Vagina (tissue), 2 donors: ENCODE measurements around the gene UPF3A.
"Not testable (repeated sequence)": the region's sequence is repeated elsewhere in the genome, so short reads cannot be mapped to it uniquely, and the experiment has no call there.

ENCODE experiments used
- CTCF ChIP-seq, 3 experiments: fragments of 450-650 bp in 2 of 3; fragments of 200-600 bp in 1 of 3; sonication (generic) in 1 of 3; IDR thresholded peaks; one replicate each; pipeline ENCODE4 v1.5.1; 2017 to 2019; ENCODE audit warnings: antibody characterized with exemption in 3 of 3, mild to moderate bottlenecking in 2 of 3, moderate library complexity in 2 of 3
- POLR2A ChIP-seq, 2 donors: fragments of 450-650 bp; IDR thresholded peaks; one replicate each; pipeline ENCODE4 v1.6.1; 2017; ENCODE audit warnings: antibody characterized with exemption in 2 of 2, mild to moderate bottlenecking in 2 of 2, moderate library complexity in 2 of 2
- POLR2AphosphoS5 ChIP-seq, 2 donors: sonication (generic); formaldehyde crosslinking; IDR thresholded peaks; one replicate each; pipeline ENCODE4 v1.9.0; 2017; ENCODE audit warnings: antibody characterized with exemption in 2 of 2, mild to moderate bottlenecking in 2 of 2, low read depth in 1 of 2; ENCODE audit not compliant: insufficient read depth in 1 of 2

DNA sequence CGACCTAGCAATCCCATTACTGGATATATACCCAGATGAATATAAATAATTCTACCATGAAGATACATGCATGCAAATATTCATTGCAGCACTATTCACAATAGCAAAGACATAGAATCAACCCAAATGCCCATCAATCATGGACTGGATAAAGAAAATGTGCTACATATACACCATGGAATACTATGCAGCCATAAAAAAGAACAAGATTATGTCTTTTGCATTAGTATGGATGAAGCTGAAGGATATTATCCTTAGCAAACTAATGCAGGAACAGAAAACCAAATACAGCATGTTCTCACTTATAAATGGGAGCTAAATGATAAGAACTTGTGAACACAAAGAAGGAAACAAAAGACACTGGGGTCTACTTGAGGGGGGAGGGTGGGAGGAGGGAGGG is 55.1 kb downstream of the UPF3A start:
- TF ChIP-seq CTCF (IDR thresholded peaks at IDR 0.05); POLR2AphosphoS5 (IDR thresholded peaks at IDR 0.05; ENCODE audit: insufficient read depth in 1 of 2, low read depth in 1 of 2); POLR2A (IDR thresholded peaks at IDR 0.05): not testable (repeated sequence)
